CD4-positive, alpha-beta T cell treated with Interleukin-12 subunit alpha and Interleukin-12 subunit beta, for 1 hour (primary cell): ENCODE results near the gene MXRA8.

Experiments used
- DNase-seq: peaks from one replicate; pipeline ENCODE4 v3.0.0-alpha.2; 2020

MXRA8 gene

DNA sequence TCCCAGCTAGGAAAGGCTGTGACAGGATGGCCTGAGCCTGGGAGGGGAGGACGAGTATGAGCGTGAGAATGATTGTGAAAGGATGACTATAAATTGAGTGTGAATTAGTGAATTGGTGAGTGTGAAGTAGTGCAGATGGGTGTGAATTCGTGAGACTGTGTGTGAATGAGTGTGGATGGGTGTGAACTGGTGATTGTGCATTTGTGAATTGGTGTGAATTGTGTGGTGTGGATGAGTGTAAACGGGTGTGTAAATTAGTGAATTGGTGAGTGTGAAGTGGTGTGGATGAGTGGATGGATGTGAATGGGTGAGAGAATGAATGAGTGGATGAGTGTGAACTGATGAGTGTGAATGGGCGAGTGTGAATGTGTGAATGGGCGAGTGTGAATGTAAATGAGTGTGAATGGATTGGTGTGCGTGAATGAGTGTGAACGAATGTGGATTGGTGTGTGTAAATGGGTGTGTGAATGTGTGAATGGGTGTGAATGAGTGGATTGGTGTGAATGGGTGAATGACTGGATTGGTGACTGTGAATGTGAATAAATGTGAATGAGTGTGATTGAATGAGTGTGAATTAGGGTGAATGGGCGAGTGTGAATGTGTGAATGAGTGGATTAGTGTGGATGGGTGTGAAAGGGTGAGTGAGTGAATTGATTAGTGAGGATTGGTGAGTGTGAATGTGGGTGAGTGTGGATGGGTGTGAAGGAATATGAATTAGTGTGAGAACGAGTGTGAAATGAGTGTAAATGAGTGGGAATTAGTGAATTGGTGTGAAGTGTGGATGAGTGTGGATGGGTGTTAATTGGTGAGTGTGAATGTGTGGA, 7.7 kb upstream of the MXRA8 start:
- DNase-seq = no peak

- DNase-seq = no peak
Measured at GRCh38 chr1:1364266-1364665, 5.9 kb upstream of the MXRA8 start.

- DNase-seq = no peak
Measured at GRCh38 chr1:1361982-1362423, 3.6 kb upstream of the MXRA8 start.

DNA sequence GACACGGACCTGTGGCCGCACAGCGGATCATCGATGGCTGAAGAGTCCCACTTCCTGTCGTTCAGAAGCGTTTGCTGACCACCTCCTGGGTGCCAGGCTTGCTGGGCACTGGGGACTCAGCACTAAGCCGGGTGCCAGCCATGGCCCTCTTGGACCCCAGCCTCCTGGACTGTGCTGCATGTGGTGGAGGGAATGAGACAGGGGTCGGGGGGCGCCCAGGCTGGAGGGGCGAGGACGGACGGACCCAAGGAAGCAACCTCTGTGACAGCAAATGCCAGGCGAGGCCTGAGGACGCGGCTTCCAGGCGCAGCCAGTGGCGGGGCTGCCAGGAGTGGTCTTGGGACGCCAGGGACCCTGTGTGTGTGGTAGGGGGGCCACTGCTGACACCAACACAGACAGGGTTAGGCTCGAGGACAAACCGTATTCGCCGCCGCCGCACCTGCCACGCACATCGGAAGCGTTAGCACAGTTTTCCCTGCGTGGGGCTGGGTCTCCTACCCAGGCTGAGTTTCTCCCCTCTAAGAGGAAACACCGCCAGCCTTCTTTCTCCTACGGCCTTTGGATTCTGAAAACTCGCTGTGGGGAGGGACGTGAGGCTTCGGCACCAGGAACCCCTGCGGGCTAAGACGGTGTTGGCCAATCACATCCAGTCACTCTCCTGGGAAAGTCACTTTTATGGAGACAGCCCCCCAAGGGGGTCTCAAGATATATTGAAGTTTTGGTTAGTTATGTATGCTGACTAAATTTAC, 3.1 kb upstream of the MXRA8 start:
- no peak for DNase-seq

GRCh38 chr1:1360506-1361169, 2.3 kb upstream of the MXRA8 start:
- DNase-seq = no peak

GRCh38 chr1:1359664-1360468, 1.5 kb upstream of the MXRA8 start:
- DNase-seq = no peak

GRCh38 chr1:1359308-1359663, 931 bp upstream of the MXRA8 start:
- DNase-seq = no peak

DNA sequence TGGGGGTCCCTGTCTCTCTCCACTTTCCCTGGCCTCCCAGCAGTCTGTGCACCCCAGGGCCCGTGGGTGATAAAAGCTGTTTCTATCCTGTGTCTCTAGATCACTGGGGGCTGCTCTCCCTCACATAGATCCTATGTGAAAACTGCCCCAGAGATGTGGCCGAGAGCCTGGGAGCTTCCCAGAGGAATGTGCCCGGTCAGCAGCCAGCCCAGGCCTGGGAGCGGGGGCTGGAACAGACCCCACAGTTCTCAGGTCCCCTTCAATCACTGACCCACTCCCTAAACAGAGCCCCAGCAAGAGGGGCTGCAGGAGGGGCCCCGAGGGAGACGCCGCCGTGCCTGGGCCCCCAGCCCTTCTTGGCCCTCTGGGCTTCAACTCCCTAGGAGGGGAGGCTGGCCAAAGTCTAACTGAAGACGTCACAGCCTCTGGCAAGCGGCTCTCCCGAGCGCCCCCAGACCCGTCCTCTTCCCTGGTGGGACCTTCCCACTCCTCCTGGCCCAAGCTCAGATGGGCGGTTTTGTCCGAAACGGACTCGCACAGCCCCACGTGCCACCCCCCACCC, 403 bp downstream of the MXRA8 start:
- DNase-seq = no peak

DNA sequence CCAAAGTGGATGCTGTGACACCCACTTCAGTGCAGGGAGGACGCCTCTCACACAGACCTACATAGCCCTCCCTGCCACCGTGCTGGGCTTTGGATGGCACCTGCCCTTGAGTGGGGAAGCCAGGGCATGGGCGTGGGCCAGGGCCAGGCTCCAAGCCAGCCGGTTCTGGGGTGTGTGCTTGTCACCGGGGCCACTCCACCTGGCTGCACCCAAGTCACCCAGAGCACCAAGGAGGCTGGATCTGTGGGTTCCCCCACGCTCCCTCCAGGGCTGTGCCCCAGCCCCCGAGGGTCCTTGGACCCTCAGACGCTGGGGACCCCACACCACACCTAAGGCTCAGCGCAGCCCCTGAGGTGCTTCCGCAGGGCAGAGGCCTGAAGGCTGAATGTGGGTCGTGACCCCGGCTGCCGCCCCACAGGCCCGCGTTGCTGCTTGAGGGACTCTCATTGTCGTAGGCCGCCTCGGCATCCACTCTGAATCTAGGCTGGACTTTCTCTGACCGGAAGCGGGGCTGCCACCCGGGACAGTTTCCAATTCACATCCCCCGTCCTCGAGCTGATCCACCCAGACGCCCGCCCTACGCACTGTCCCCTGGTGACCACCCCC, 1.5 kb downstream of the MXRA8 start:
- DNase-seq = no peak

- no peak for DNase-seq
Measured at GRCh38 chr1:1356166-1356795, 2.1 kb downstream of the MXRA8 start.

- no peak for DNase-seq
Measured at GRCh38 chr1:1355416-1355815, 2.9 kb downstream of the MXRA8 start.

DNA sequence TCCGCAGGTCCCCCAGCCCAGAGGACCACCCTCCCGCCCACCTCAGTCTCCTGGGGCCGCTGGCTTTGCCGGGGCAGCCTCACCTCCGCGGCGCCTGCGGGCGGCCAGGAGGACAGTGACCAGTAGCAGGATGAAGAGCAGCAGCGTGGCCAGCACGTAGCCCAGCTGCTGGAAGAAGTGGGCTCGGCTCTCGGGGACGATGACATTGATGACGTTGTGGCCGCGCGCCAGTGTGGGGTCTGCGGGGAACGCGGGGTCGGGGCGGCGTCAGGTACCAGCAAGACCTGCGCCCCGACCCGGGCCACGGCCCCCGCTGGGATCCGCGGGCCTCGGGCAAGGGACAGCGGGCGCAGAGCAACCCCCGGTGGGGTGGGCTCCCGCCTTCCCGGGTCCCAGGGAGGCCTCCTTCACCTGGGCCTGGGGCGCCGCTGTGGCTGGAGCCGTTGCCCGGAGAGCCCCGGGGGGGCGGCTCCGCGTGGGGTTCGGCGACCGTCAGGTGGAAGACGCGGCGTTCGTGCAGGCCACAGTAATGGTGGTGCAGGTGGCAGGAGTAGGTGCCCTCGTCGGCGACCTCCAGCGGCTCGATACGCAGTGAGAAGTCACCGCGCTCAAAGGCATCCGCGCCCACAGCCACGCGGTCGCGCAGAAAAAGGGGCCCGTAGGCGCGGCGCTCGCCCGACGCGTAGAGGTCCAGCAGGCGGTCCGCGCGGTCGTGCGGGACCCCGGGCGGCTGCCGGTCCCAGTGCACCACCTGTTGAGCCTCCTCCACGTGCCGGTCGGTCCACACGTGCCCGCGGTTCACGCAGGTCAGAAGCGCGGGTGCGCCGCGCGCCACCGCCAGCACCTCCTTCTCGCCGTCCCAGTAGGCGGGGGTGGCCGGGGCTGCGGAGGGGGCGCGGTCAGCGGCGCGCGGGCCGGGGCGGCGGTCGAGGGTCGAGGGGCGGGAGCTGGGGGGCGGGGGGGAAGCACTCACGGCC, 3.8 kb downstream of the MXRA8 start:
- peak; percentile 37 for DNase-seq

DNA sequence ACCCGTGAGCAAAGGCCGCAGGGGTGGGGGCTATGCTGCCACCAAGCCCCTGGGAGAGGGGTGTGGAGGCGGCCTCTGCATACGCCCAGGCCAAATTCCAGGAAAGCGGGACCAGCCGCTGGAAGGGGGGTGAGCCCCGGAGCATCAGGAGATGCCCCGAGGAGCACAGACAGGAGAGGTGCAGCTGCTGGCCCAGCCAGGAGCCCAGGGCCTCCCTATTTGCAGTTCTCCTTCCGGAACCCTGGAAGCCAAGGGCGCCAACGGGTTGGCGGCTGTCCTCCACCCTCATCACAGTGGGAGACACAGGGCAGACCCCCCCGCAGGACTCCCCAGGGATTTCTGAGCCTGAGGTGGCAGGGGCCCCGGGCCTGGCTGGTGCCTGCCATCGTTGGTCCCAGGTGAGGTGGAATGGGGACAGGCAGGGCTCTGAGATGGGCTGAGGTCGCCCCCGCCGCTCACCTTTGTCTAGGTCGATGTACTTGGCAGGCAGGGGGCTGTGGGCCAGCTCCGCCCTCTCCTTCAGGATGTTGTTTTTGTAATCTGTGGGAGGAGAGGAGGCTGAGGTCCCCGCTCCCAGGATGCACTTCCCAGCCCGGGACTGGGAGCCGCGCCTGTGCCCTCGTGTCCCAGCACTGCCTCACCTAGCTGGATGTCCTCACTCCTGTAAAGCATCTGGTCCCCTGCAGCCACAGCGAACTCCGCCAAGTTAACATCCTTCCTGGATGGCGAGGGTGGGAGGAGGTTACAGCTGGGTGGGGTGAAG, 4.8 kb downstream of the MXRA8 start:
- no peak for DNase-seq

- DNase-seq = no peak
Measured at GRCh38 chr1:1352786-1353388, 5.5 kb downstream of the MXRA8 start.

GRCh38 chr1:1351511-1352427, 6.6 kb downstream of the MXRA8 start:
- DNase-seq = no peak

DNA sequence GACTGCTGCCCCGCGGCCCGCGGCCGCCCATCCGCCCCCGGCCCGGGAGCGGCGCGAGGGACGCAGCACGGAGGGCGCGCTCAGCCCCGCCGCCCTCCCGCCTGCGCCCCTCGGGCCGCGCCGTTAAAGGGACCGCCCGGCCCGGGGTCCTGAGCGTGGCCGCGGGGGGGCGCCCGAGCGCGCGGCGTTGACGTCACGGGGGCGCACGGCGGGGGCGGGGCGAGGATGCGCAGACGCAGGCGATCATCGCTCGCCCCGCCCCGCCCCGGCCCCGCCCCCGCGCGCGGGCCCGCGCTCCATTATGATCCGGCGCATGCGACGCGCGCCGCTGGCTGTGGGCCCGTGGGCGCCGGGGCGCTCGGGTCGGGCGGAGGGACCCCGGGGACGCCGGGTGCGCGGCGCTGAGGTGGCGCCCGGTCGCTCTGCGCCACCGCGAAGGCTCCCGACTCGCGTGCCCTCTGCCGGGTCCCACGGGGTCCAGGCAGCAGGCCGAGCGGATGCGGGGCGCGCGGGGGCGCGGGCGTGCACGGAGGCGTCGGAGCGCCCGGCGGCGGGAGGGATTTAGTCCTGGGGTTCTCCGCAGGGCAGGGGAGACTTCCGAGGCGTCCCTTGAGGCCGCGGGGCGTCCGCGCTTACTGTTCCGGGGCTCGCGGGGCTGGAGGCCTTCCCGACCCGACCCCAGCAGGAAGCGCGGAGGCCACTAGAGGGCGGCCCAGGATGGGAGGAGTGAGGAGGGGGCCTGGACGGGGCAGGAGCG, 8.9 kb downstream of the MXRA8 start, which contains the start of gene DVL1:
Gene DVL1 (minus strand): TSS at position 163 of the 757 bp plus-strand sequence. CDS start 353 bp downstream, outside the sequence.
- DNase-seq = peak; percentile 74
